GM12878 (cell line): ENCODE results near the gene ATP13A2. TPM values are rescaled to one million over a fixed set of nuclear protein-coding genes. Genes with fewer than 3 reads are reported as not detected.

Experiments used
- ATAC-seq: fragments of 200-7000 bp; cut with Tn5 transposase; 3 replicates; pipeline ENCODE4 v1.9.1; 2020; ENCODE audit warnings: mild to moderate bottlenecking, moderate library complexity
- BruUV-seq: library from RNA; stranded (reverse); fragments of 400-500 nt; replicated peaks from 2 replicates; lab custom pipeline; 2021; lab: Mats Ljungman, UMichigan
- CTCF ChIA-PET: fragments of 300-600 bp; sonication (Branson Sonifier 250); formaldehyde crosslinking; extraction: SDS; loops from one replicate; lab custom pipeline; 2021; ENCODE audit warnings: inconsistent platforms; lab: Yijun Ruan, JAX
- POLR2A ChIA-PET: fragments of 350-600 bp; formaldehyde crosslinking; extraction: SDS; loops from one replicate; lab custom pipeline; 2021; ENCODE audit warnings: inconsistent platforms; lab: Charles Lee
- RAD21 ChIA-PET: fragments of 300-600 bp; sonication (Branson Sonifier 250); formaldehyde crosslinking; loops from one replicate; lab custom pipeline; 2023; ENCODE audit warnings: antibody characterized with exemption; ENCODE audit not compliant: unreplicated experiment; lab: Charles Lee
- SMC1A ChIA-PET: fragments of 300-600 bp; sonication (Branson Sonifier 250); formaldehyde crosslinking; loops from one replicate; lab custom pipeline; 2023; ENCODE audit not compliant: unreplicated experiment, uncharacterized antibody; lab: Charles Lee
- DNase-seq: peaks from one replicate; pipeline ENCODE4 v3.0.0-alpha.2; 2011; ENCODE audit warnings: low read depth, low spot score
- FAIRE-seq: peaks from 3 replicates; lab custom pipeline; 2011; peaks lifted over from hg19 to GRCh38; lab: Jason Lieb, UNC
- H2AFZ ChIP-seq: 2 replicates; pipeline ENCODE4 v1.6.0; 2011; ENCODE audit warnings: low read depth, low read length, control low read depth; ENCODE audit not compliant: control insufficient read depth
- H3K27ac ChIP-seq: 2 replicates; pipeline ENCODE4 v1.5.1; 2011; ENCODE audit warnings: control low read depth; ENCODE audit not compliant: control insufficient read depth, insufficient read depth
- H3K27me3 ChIP-seq, 2 experiments: replicated peaks in 1 of 2; 2 replicates each; pipeline versions ENCODE4 v1.6.0 to v1.6.1; 2011; ENCODE audit warnings: low read length in 1 of 2; ENCODE audit not compliant: control insufficient read depth in 2 of 2, insufficient read depth in 2 of 2
- H3K36me3 ChIP-seq, 2 experiments: 2 replicates each; pipeline ENCODE4 v1.5.1; 2011; ENCODE audit warnings: low read length in 1 of 2; ENCODE audit not compliant: control insufficient read depth in 2 of 2, insufficient read depth in 2 of 2
- H3K4me1 ChIP-seq: 2 replicates; pipeline ENCODE4 v1.6.1; 2011; ENCODE audit warnings: mild to moderate bottlenecking, low read length, moderate library complexity, mixed read lengths; ENCODE audit not compliant: control insufficient read depth, insufficient read depth
- H3K4me2 ChIP-seq: 2 replicates; pipeline ENCODE4 v1.6.0; 2011; ENCODE audit warnings: control low read depth; ENCODE audit not compliant: control insufficient read depth, insufficient read depth
- H3K4me3 ChIP-seq: fragments of 200-600 bp; sonication (generic); 2 replicates; pipeline ENCODE4 v1.5.1; 2016
- H3K79me2 ChIP-seq: 2 replicates; pipeline ENCODE4 v1.6.0; 2011; ENCODE audit warnings: low read length; ENCODE audit not compliant: control insufficient read depth, insufficient read depth
- H3K9ac ChIP-seq: 2 replicates; pipeline ENCODE4 v1.8.0; 2011; ENCODE audit warnings: low read length, control low read depth, mixed read lengths; ENCODE audit not compliant: control insufficient read depth, insufficient read depth
- H3K9me3 ChIP-seq: replicated peaks from 3 replicates; pipeline ENCODE4 v1.5.1; 2011; ENCODE audit warnings: mild to moderate bottlenecking, low read length; ENCODE audit not compliant: control insufficient read depth, insufficient read depth
- H4K20me1 ChIP-seq: 2 replicates; pipeline ENCODE4 v1.6.0; 2011; ENCODE audit not compliant: control insufficient read depth, insufficient read depth
- CHD2 ChIP-seq: IDR thresholded peaks from 2 replicates; pipeline ENCODE4 v1.6.1; 2011; ENCODE audit warnings: low read depth, low read length, improper control_type of control experiment, borderline replicate concordance
- IRF3 ChIP-seq: fragments of 450-650 bp; IDR thresholded peaks from 2 replicates; pipeline ENCODE4 v1.6.1; 2014; ENCODE audit warnings: mild to moderate bottlenecking
- KDM1A ChIP-seq: fragments of 200-600 bp; sonication (generic); IDR thresholded peaks from 2 replicates; pipeline ENCODE4 v1.6.1; 2016; ENCODE audit warnings: borderline replicate concordance
- KLF5 ChIP-seq: fragments of 450-650 bp; IDR thresholded peaks from 2 replicates; pipeline ENCODE4 v1.6.1; 2014; ENCODE audit warnings: mild to moderate bottlenecking; ENCODE audit not compliant: partially characterized antibody
- MXI1 ChIP-seq: fragments of 150-350 bp; IDR thresholded peaks from 2 replicates; pipeline ENCODE4 v1.6.1; 2011; ENCODE audit warnings: low read depth, mild to moderate bottlenecking, inconsistent platforms, low read length, improper control_type of control experiment
- NRF1 ChIP-seq: conservative IDR thresholded peaks from 2 replicates; pipeline ENCODE4 v1.6.1; 2011; ENCODE audit warnings: mild to moderate bottlenecking, low read depth, low read length, improper control_type of control experiment
- SKIL ChIP-seq: fragments of 450-650 bp; IDR thresholded peaks from 2 replicates; pipeline ENCODE4 v1.6.1; 2017; ENCODE audit warnings: mild to moderate bottlenecking, low read depth, inconsistent platforms; ENCODE audit not compliant: poor library complexity, severe bottlenecking
- SMARCA5 ChIP-seq: fragments of 450-650 bp; IDR thresholded peaks from 2 replicates; pipeline ENCODE4 v1.6.1; 2017; ENCODE audit warnings: mild to moderate bottlenecking
- SPI1 ChIP-seq: IDR thresholded peaks from 2 replicates; pipeline ENCODE4 v1.6.1; 2011; ENCODE audit warnings: low read depth, mild to moderate bottlenecking, low read length, moderate library complexity, borderline replicate concordance; ENCODE audit not compliant: insufficient read depth
- SREBF2 ChIP-seq: IDR thresholded peaks from 2 replicates; pipeline ENCODE4 v1.6.1; 2012; ENCODE audit warnings: mild to moderate bottlenecking, low read length
- SUPT20H ChIP-seq: IDR thresholded peaks from 2 replicates; pipeline ENCODE4 v1.6.1; 2011; ENCODE audit warnings: low read depth, mild to moderate bottlenecking, low read length, moderate library complexity, borderline replicate concordance; ENCODE audit not compliant: control insufficient read depth
- SUZ12 ChIP-seq: fragments of 200-600 bp; sonication (generic); IDR thresholded peaks from one replicate; pipeline ENCODE4 v1.6.1; 2018; ENCODE audit warnings: antibody characterized with exemption, mild to moderate bottlenecking; ENCODE audit not compliant: unreplicated experiment
- TCF12 ChIP-seq: IDR thresholded peaks from 2 replicates; pipeline ENCODE4 v1.6.1; 2011; ENCODE audit warnings: low read depth, mild to moderate bottlenecking, low read length
- ZNF384 ChIP-seq: IDR thresholded peaks from 2 replicates; pipeline ENCODE4 v1.6.1; 2012; ENCODE audit warnings: low read depth, mild to moderate bottlenecking, low read length, improper control_type of control experiment, borderline replicate concordance
- WGBS: methylation state at CpG from one replicate; pipeline ENCODE4 v1.1.6; 2016; ENCODE audit warnings: low lambda C conversion rate; ENCODE audit not compliant: insufficient replicate concordance, insufficient coverage; ENCODE audit errors: missing lambda C conversion rate; 5-methylcytosine and 5-hydroxymethylcytosine counted together
- in situ Hi-C: fragments of 300-500 bp; cut with MboI; formaldehyde crosslinking; loops from 9 replicates; pipeline ENCODE4 v1.14.3; 2018; ENCODE audit warnings: mixed read lengths
- intact Hi-C: fragments of 100-400 bp; cut with micrococcal nuclease; formaldehyde crosslinking; loops from one replicate; pipeline ENCODE4 v1.14.2; 2022; ENCODE audit not compliant: unreplicated experiment
- polyA plus RNA-seq, 11 experiments: library from polyadenylated mRNA; depleted of rRNA in 4 of 11; unstranded in 6 of 11; stranded (reverse) in 5 of 11; fragments of >200 nt; fragmentation: Nextera tagmentation in 4 of 11; fragmentation: Illumina TruSeq in 1 of 11; extraction: Ambion mirVana in 4 of 11; extraction: Trizol in 1 of 11; gene quantifications; 1 replicate in 1 of 11; 2 replicates in 10 of 11; pipeline versions ENCODE4 v1.2.1 to v1.2.3, GENCODE V29; 2011 to 2016; ENCODE audit warnings: inconsistent platforms in 2 of 11, missing spikeins in 2 of 11, low read depth in 1 of 11
- total RNA-seq, 4 experiments: library from RNA; depleted of rRNA in 3 of 4; stranded (reverse); fragments of >200 nt in 3 of 4; fragmentation: Illumina TruSeq in 1 of 4; extraction: Trizol in 1 of 4; gene quantifications; 2 replicates each; pipeline versions ENCODE4 v1.2.1 to v1.2.3, GENCODE V29; 2013 to 2021

The ATP13A2 gene
- total and polyA plus RNA-seq, 10 of the 15 experiments (the other 5 are each of a cell fraction or from before 2014, with no cell fraction given) = 0.24 to 30.5 (median 8.0) TPM

GRCh38 chr1:17030206-17030605, 18.5 kb upstream of the ATP13A2 start:
- Histone ChIP-seq H4K20me1 (no peaks in the 10 kb centered on the region), H3K79me2 (no peaks in the 10 kb centered on the region), H3K9ac (no peak overlapping the region), H3K27me3 (no peaks in the 10 kb centered on the region), H3K9me3 (no peaks in the 10 kb centered on the region), H3K4me3 (no peak overlapping the region), H3K36me3 (peaks cover 13 to 41% of the 10 kb centered on the region in 2 experiments), H3K4me2 (no peak overlapping the region), H3K4me1 (no peaks in the 10 kb centered on the region), H2AFZ (no peak overlapping the region), H3K27ac (no peak overlapping the region)
- intact Hi-C loops (no loop called here), in situ Hi-C loops (no loop called here)
- ChIA-PET SMC1A (no interaction called here), CTCF (interaction anchor here (0.5 kb wide), 1 partner anchor 75 kb away, joined by 3 read pairs; no protein-coding TSS in a partner anchor), POLR2A (no interaction called here), RAD21 (no interaction called here)
- ATAC-seq (no peak), FAIRE-seq (no peak), DNase-seq (no peak)
- TF ChIP-seq MXI1 (no peak), ZNF384 (no peak), TCF12 (no peak), SREBF2 (no peak), SUZ12 (no peak), KDM1A (no peak), SUPT20H (no peak), KLF5 (no peak)
- no TSS peak for BruUV-seq
- 82% methylated on average over 4 of the region's 4 CpGs for WGBS

GRCh38 chr1:17028662-17029188, 17.0 kb upstream of the ATP13A2 start:
- H3K9me3 ChIP-seq = no peaks in the 10 kb centered on the region
- ATAC-seq (no peak), DNase-seq (no peak), FAIRE-seq (no peak)
- POLR2A ChIA-PET = interaction anchor here (0.6 to 0.7 kb wide), 2 partner anchors 18 to 716 kb away, joined by 3 to 8 read pairs; no protein-coding TSS in a partner anchor
- CTCF ChIA-PET = interaction anchor here (0.6 to 1.1 kb wide), 3 partner anchors 11 to 843 kb away, joined by 3 to 4 read pairs (median 3); no protein-coding TSS in a partner anchor
- H2AFZ ChIP-seq = no peak overlapping the region
- in situ Hi-C loops = no loop called here
- no peaks in the 10 kb centered on the region for H3K27me3 ChIP-seq
- no peaks in the 10 kb centered on the region for H4K20me1 ChIP-seq
- peaks cover 19 to 52% of the 10 kb centered on the region in 2 experiments for H3K36me3 ChIP-seq
- RAD21 ChIA-PET = no interaction called here
- H3K4me2 ChIP-seq = no peak overlapping the region
- intact Hi-C loops = no loop called here
- H3K27ac ChIP-seq = no peak overlapping the region
- no peak overlapping the region for H3K9ac ChIP-seq
- no peaks in the 10 kb centered on the region for H3K79me2 ChIP-seq
- peaks cover 2% of the 10 kb centered on the region for H3K4me1 ChIP-seq
- no TSS peak for BruUV-seq
- WGBS = 66% methylated on average over 5 of the region's 5 CpGs
- SMC1A ChIA-PET = no interaction called here
- H3K4me3 ChIP-seq = no peak overlapping the region
- TF ChIP-seq SKIL (no peak), CHD2 (no peak), SMARCA5 (no peak), SPI1 (no peak), IRF3 (no peak), NRF1 (no peak)
